Panc1 (cell line): ENCODE measurements around the gene CLTC. TPM values are rescaled to one million over a fixed set of nuclear protein-coding genes. Genes with fewer than 3 reads are reported as not detected.

Experiments used
- ATAC-seq: fragments of 200-7000 bp; cut with Tn5 transposase; 2 replicates; pipeline ENCODE4 v1.9.1; 2020; ENCODE audit warnings: mild to moderate bottlenecking, moderate library complexity
- BruUV-seq: library from RNA; stranded (reverse); fragments of 400-500 nt; replicated peaks from 2 replicates; lab custom pipeline; 2021; lab: Mats Ljungman, UMichigan
- CTCF ChIA-PET: fragments of 300-600 bp; sonication (Branson Sonifier 250); formaldehyde crosslinking; loops from one replicate; lab custom pipeline; 2022; ENCODE audit warnings: antibody characterized with exemption; lab: Charles Lee
- POLR2A ChIA-PET: fragments of 300-600 bp; sonication (Branson Sonifier 250); formaldehyde crosslinking; loops from one replicate; lab custom pipeline; 2022; ENCODE audit warnings: antibody characterized with exemption; lab: Charles Lee
- DNase-seq: peaks from one replicate; pipeline ENCODE4 v3.0.0-alpha.2; 2010; ENCODE audit warnings: low read depth, low spot score
- H3K27ac ChIP-seq: 2 replicates; pipeline ENCODE4 v1.5.1; 2011; ENCODE audit warnings: mild to moderate bottlenecking, low read length, inconsistent platforms
- H3K27me3 ChIP-seq: fragments of 200-500 bp; sonication (Bioruptor generic); 2 replicates; pipeline ENCODE4 v1.6.0; 2014; ENCODE audit warnings: low read length, inconsistent platforms; ENCODE audit not compliant: control insufficient read depth, insufficient read depth
- H3K36me3 ChIP-seq: fragments of 200-500 bp; sonication (Bioruptor generic); 2 replicates; pipeline ENCODE4 v1.5.1; 2014; ENCODE audit warnings: inconsistent platforms, mild to moderate bottlenecking, low read length, moderate library complexity; ENCODE audit not compliant: control insufficient read depth, insufficient read depth
- H3K4me1 ChIP-seq: 2 replicates; pipeline ENCODE4 v1.5.1; 2011; ENCODE audit warnings: inconsistent platforms, mild to moderate bottlenecking, low read length, moderate library complexity; ENCODE audit not compliant: control insufficient read depth, insufficient read depth
- H3K4me3 ChIP-seq, 2 experiments: 2 replicates each; pipeline ENCODE4 v1.5.1; 2011 to 2012; ENCODE audit warnings: low read depth in 2 of 2, low read length in 2 of 2, mild to moderate bottlenecking in 2 of 2, inconsistent platforms in 1 of 2, moderate library complexity in 1 of 2
- H3K9me3 ChIP-seq: fragments of 200-500 bp; sonication (Bioruptor generic); 2 replicates; pipeline ENCODE4 v1.5.1; 2014; ENCODE audit warnings: low read depth, mild to moderate bottlenecking, inconsistent platforms, low read length, moderate library complexity; ENCODE audit not compliant: control insufficient read depth, insufficient read depth
- CTCF ChIP-seq: fragments of 450-650 bp; IDR thresholded peaks from 2 replicates; pipeline ENCODE4 v1.5.1; 2017; ENCODE audit warnings: mild to moderate bottlenecking
- POLR2AphosphoS5 ChIP-seq: IDR thresholded peaks from 2 replicates; pipeline ENCODE4 v1.6.1; 2012; ENCODE audit warnings: mild to moderate bottlenecking, low read depth, low read length, moderate library complexity
- SIN3A ChIP-seq: IDR thresholded peaks from 2 replicates; pipeline ENCODE4 v1.6.1; 2012; ENCODE audit warnings: low read depth, mild to moderate bottlenecking, low read length, moderate library complexity, borderline replicate concordance; ENCODE audit not compliant: insufficient read depth
- TCF7L2 ChIP-seq: IDR thresholded peaks from 2 replicates; pipeline ENCODE4 v1.6.1; 2011; ENCODE audit warnings: mild to moderate bottlenecking, low read depth, low read length, inconsistent platforms
- in situ Hi-C: cut with HindIII; loops from 2 replicates; pipeline ENCODE4 v1.10.0; 2016; ENCODE audit warnings: low sequenced_read_pairs, low pct_unique_long_range_greater_than_20kb
- intact Hi-C: fragments of 100-400 bp; cut with micrococcal nuclease; formaldehyde crosslinking; loops from one replicate; pipeline ENCODE4 v1.10.0; 2022; ENCODE audit not compliant: unreplicated experiment
- total RNA-seq: library from RNA; stranded (reverse); gene quantifications from one replicate; pipeline ENCODE4 v1.2.1, GENCODE V29; 2021; ENCODE audit not compliant: unreplicated experiment
- TF ChIP-seq, protein P1 (sequence below), 2 experiments: IDR thresholded peaks; 2 replicates each; pipeline ENCODE4 v1.6.1; 2011 to 2012; ENCODE audit warnings: low read depth in 2 of 2, control low read depth in 1 of 2, low read length in 1 of 2, mild to moderate bottlenecking in 1 of 2, moderate library complexity in 1 of 2; ENCODE audit not compliant: insufficient read depth in 1 of 2

Gene CLTC
- total RNA-seq, 1 experiment from 2014 or later, result 221 TPM

- intact Hi-C loops, result no loop called here
- H3K4me3 ChIP-seq, result no peak overlapping the region
- H3K27ac ChIP-seq, result no peak overlapping the region
- peaks cover 18% of the 10 kb centered on the region for H3K4me1 ChIP-seq
- ChIA-PET CTCF (no interaction called here), POLR2A (interaction anchor here (0.6 kb wide), 1 partner anchor 9 kb away, joined by 5 read pairs; no protein-coding TSS in a partner anchor)
- no peak for DNase-seq
- H3K9me3 ChIP-seq, result no peaks in the 10 kb centered on the region
- no peaks in the 10 kb centered on the region for H3K27me3 ChIP-seq
- H3K36me3 ChIP-seq, result no peaks in the 10 kb centered on the region; the same call in 1 of the 2 replicates
- in situ Hi-C loops, result no loop called here
- TF ChIP-seq, protein P1, sequence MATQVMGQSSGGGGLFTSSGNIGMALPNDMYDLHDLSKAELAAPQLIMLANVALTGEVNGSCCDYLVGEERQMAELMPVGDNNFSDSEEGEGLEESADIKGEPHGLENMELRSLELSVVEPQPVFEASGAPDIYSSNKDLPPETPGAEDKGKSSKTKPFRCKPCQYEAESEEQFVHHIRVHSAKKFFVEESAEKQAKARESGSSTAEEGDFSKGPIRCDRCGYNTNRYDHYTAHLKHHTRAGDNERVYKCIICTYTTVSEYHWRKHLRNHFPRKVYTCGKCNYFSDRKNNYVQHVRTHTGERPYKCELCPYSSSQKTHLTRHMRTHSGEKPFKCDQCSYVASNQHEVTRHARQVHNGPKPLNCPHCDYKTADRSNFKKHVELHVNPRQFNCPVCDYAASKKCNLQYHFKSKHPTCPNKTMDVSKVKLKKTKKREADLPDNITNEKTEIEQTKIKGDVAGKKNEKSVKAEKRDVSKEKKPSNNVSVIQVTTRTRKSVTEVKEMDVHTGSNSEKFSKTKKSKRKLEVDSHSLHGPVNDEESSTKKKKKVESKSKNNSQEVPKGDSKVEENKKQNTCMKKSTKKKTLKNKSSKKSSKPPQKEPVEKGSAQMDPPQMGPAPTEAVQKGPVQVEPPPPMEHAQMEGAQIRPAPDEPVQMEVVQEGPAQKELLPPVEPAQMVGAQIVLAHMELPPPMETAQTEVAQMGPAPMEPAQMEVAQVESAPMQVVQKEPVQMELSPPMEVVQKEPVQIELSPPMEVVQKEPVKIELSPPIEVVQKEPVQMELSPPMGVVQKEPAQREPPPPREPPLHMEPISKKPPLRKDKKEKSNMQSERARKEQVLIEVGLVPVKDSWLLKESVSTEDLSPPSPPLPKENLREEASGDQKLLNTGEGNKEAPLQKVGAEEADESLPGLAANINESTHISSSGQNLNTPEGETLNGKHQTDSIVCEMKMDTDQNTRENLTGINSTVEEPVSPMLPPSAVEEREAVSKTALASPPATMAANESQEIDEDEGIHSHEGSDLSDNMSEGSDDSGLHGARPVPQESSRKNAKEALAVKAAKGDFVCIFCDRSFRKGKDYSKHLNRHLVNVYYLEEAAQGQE (IDR thresholded peaks at IDR 0.05; ENCODE audit: insufficient read depth in 1 of 2, low read depth in 2 of 2, low read length in 1 of 2), result no peak
- no TSS peak for BruUV-seq
- ATAC-seq, result no peak
Measured at GRCh38 chr17:59627770-59628171, 8.1 kb downstream of the CLTC start.

- TF ChIP-seq, protein P1 (IDR thresholded peaks at IDR 0.05; ENCODE audit: insufficient read depth in 1 of 2, low read depth in 2 of 2, low read length in 1 of 2), result no peak
- TF ChIP-seq TCF7L2 (no peak), SIN3A (no peak)
- H3K4me1 ChIP-seq, result peaks cover 9% of the 10 kb centered on the region
- no TSS peak for BruUV-seq
- POLR2A ChIA-PET, result interaction anchor here (0.6 kb wide), 1 partner anchor 33 kb away, joined by 3 read pairs; no protein-coding TSS in a partner anchor
- ATAC-seq, result no peak
- in situ Hi-C loops (no loop called here), intact Hi-C loops (no loop called here)
- H3K9me3 ChIP-seq, result no peaks in the 10 kb centered on the region
- no peaks in the 10 kb centered on the region; the same call in 1 of the 2 replicates for H3K36me3 ChIP-seq
- CTCF ChIA-PET, result no interaction called here
- H3K27me3 ChIP-seq, result no peaks in the 10 kb centered on the region
- H3K27ac ChIP-seq, result no peak overlapping the region
- DNase-seq, result no peak
- no peak overlapping the region for H3K4me3 ChIP-seq
Measured at GRCh38 chr17:59629174-59629573, 9.5 kb downstream of the CLTC start.

DNA sequence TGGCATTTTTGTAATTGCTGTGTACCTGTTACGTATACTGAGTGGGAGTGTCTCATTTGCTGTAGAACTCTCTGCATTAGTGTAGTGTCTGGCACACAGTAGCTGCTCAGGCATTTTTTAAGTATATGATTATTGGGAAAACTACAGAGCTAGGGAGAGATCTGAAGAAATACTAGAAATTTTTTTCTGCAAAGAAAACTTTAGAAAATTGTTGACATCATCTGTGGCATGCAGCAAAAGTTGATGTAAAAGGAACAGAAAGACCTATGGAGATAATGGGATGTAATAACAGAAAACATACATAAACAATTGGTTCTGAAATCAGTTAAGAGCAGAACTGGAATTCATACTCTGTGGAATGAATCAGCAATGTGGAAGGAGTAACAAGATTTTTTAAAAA is 11.6 kb downstream of the CLTC start:
- no peak overlapping the region for H3K27ac ChIP-seq
- peaks cover 10% of the 10 kb centered on the region; the same call in 1 of the 2 replicates for H3K4me1 ChIP-seq
- POLR2A ChIA-PET, result no interaction called here
- H3K4me3 ChIP-seq, result no peak overlapping the region
- no peaks in the 10 kb centered on the region; the same call in 1 of the 2 replicates for H3K36me3 ChIP-seq
- BruUV-seq, result no TSS peak
- no peaks in the 10 kb centered on the region for H3K9me3 ChIP-seq
- in situ Hi-C loops, result no loop called here
- ATAC-seq, result no peak
- CTCF ChIA-PET, result no interaction called here
- no peak for DNase-seq
- TF ChIP-seq POLR2AphosphoS5 (no peak), SIN3A (no peak), CTCF (no peak), TCF7L2 (no peak)
- TF ChIP-seq, protein P1 (IDR thresholded peaks at IDR 0.05; ENCODE audit: insufficient read depth in 1 of 2, low read depth in 2 of 2, low read length in 1 of 2), result no peak
- intact Hi-C loops, result no loop called here
- no peaks in the 10 kb centered on the region for H3K27me3 ChIP-seq
